Spleen (tissue), 7 donors: ENCODE results near the gene ZNF451.

Experiments
- CTCF ChIP-seq, 11 experiments: fragments of 200-600 bp in 7 of 11; fragments of 450-650 bp in 4 of 11; sonication (generic) in 4 of 11; IDR thresholded peaks in 8 of 11; conservative IDR thresholded peaks in 3 of 11; 1 replicate in 7 of 11; 2 replicates in 4 of 11; pipeline versions ENCODE4 v1.4.0 to v1.8.0; 2016 to 2021; ENCODE audit warnings: antibody characterized with exemption in 11 of 11, inconsistent platforms in 4 of 11, mild to moderate bottlenecking in 1 of 11
- POLR2A ChIP-seq, 3 donors: fragments of 450-650 bp; IDR thresholded peaks; one replicate each; pipeline ENCODE4 v1.5.1; 2017; ENCODE audit warnings: antibody characterized with exemption in 3 of 3, mild to moderate bottlenecking in 1 of 3
- POLR2AphosphoS5 ChIP-seq, 3 donors: sonication (generic); formaldehyde crosslinking; IDR thresholded peaks; one replicate each; pipeline ENCODE4 v1.5.1; 2017; ENCODE audit warnings: antibody characterized with exemption in 3 of 3
- donor health status: DM: no; HTN: no; CAD: no; lungs with moderate emphysema.
- donor health status: DM: no; HTN: no; CAD: no.
- donor health status: DM: no; HTN: no; CAD: no.

- no peak for TF ChIP-seq POLR2A (IDR thresholded peaks at IDR 0.05)
- no peak for TF ChIP-seq CTCF (IDR thresholded peaks at IDR 0.05 in 8 of 11, conservative IDR thresholded peaks at IDR 0.05 in 3 of 11)
- TF ChIP-seq POLR2AphosphoS5 (IDR thresholded peaks at IDR 0.05) = no peak
Measured at GRCh38 chr6:57097596-57097995, 7.6 kb downstream of the ZNF451 start.
